Progenitor cell of endocrine pancreas (in vitro differentiated cells): Measurements from ENCODE around the gene KIFAP3. TPM values are rescaled to one million over a fixed set of nuclear protein-coding genes. Genes with fewer than 3 reads are reported as not detected.

Source experiments
- DNase-seq: peaks from one replicate; pipeline ENCODE4 v3.0.0; 2021; ENCODE audit warnings: low spot score; ENCODE audit not compliant: unreplicated experiment
- H3K27ac Mint-ChIP-seq: 2 replicates; pipeline ENCODE4 v1.8.0; 2021; ENCODE audit warnings: mild to moderate bottlenecking, moderate library complexity, mixed read lengths
- H3K27me3 Mint-ChIP-seq: 2 replicates; pipeline ENCODE4 v1.8.0; 2021; ENCODE audit warnings: mixed read lengths
- H3K36me3 Mint-ChIP-seq: 2 replicates; pipeline ENCODE4 v1.8.0; 2022; ENCODE audit warnings: mixed read lengths; ENCODE audit not compliant: insufficient read depth
- H3K4me1 Mint-ChIP-seq: 2 replicates; pipeline ENCODE4 v1.8.0; 2021; ENCODE audit warnings: low read depth, mixed read lengths
- H3K4me3 Mint-ChIP-seq: 2 replicates; pipeline ENCODE4 v1.8.0; 2021; ENCODE audit warnings: low read depth, mild to moderate bottlenecking, moderate library complexity, mixed read lengths
- H3K9me3 Mint-ChIP-seq: 2 replicates; pipeline ENCODE4 v1.8.0; 2021; ENCODE audit warnings: low read depth, mixed read lengths
- CTCF ChIP-seq: fragments of 200-600 bp; sonication (generic); IDR thresholded peaks from one replicate; pipeline ENCODE4 v1.5.0; 2021; ENCODE audit warnings: antibody characterized with exemption, mild to moderate bottlenecking; ENCODE audit not compliant: unreplicated experiment
- total RNA-seq: library from RNA; stranded (reverse); gene quantifications from 2 replicates; pipeline ENCODE4 v1.2.1, GENCODE V29; 2021

KIFAP3 gene
- total RNA-seq, 1 donor from 2014 or later = 24.6 TPM

- no peak overlapping the region for H3K27ac Mint-ChIP-seq
- no peaks in the 10 kb centered on the region for H3K9me3 Mint-ChIP-seq
- TF ChIP-seq CTCF = no peak
- no peak for DNase-seq
- H3K27me3 Mint-ChIP-seq = no peaks in the 10 kb centered on the region
- peaks cover 19% of the 10 kb centered on the region for H3K36me3 Mint-ChIP-seq
- H3K4me1 Mint-ChIP-seq = peaks cover 25% of the 10 kb centered on the region
- H3K4me3 Mint-ChIP-seq = no peak overlapping the region
These were observed 187.6 kb downstream of the KIFAP3 start for GRCh38 chr1:169886931-169887330.

- H3K4me3 Mint-ChIP-seq = no peak overlapping the region
- H3K9me3 Mint-ChIP-seq = no peaks in the 10 kb centered on the region
- no peak for DNase-seq
- no peak overlapping the region for H3K27ac Mint-ChIP-seq
- no peak for TF ChIP-seq CTCF
- H3K4me1 Mint-ChIP-seq = peaks cover 23% of the 10 kb centered on the region
- H3K36me3 Mint-ChIP-seq = peaks cover 23% of the 10 kb centered on the region
- no peaks in the 10 kb centered on the region for H3K27me3 Mint-ChIP-seq
These were observed 188.1 kb downstream of the KIFAP3 start for GRCh38 chr1:169886422-169886821.

DNA sequence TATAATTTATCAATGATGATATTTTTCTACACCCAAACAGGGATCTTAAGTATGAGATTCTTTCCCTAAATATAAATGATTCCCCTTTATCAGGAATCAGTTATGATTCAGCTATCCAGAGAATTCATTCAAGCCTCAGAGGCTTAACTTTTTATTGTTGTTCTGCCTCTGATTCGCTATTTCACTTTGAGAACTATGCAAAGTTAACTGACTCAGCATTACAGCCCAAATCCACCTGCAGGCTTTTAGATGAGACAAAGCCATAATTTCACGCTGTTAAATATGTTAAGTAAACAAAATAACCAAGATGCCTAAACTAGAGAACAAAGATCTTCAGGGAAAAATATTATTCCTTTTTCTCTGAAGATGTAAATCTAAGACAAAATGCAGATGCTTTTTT is 189.3 kb downstream of the KIFAP3 start:
- Mint-ChIP-seq H3K27me3 (no peaks in the 10 kb centered on the region), H3K36me3 (peaks cover 24% of the 10 kb centered on the region), H3K4me1 (peaks cover 11% of the 10 kb centered on the region), H3K4me3 (no peak overlapping the region), H3K27ac (no peak overlapping the region), H3K9me3 (no peaks in the 10 kb centered on the region)
- TF ChIP-seq CTCF = no peak
- DNase-seq = no peak

GRCh38 chr1:169884634-169885033 is 189.9 kb downstream of the KIFAP3 start:
- H3K27me3 Mint-ChIP-seq = no peaks in the 10 kb centered on the region

GRCh38 chr1:169882039-169882511 is 192.4 kb downstream of the KIFAP3 start:
- no peak for DNase-seq
- no peaks in the 10 kb centered on the region for H3K4me1 Mint-ChIP-seq
- TF ChIP-seq CTCF = no peak
- no peak overlapping the region for H3K4me3 Mint-ChIP-seq
- no peaks in the 10 kb centered on the region for H3K27me3 Mint-ChIP-seq
- H3K36me3 Mint-ChIP-seq = peaks cover 25% of the 10 kb centered on the region
- H3K27ac Mint-ChIP-seq = no peak overlapping the region
- H3K9me3 Mint-ChIP-seq = no peaks in the 10 kb centered on the region

More at GRCh38 chr1:169884634-169885033, 189.9 kb downstream of the KIFAP3 start:
- Mint-ChIP-seq H3K9me3 (no peaks in the 10 kb centered on the region), H3K36me3 (peaks cover 24% of the 10 kb centered on the region), H3K4me3 (no peak overlapping the region), H3K4me1 (peaks cover 9% of the 10 kb centered on the region), H3K27ac (no peak overlapping the region)
- TF ChIP-seq CTCF = no peak
- DNase-seq = no peak
